Ovary (tissue), 3 donors: ENCODE data around the gene MAG.

Experiments
- CTCF ChIP-seq, 3 donors: fragments of 450-650 bp in 2 of 3; fragments of 200-600 bp in 1 of 3; IDR thresholded peaks; one replicate each; pipeline versions ENCODE4 v1.5.1 to v1.8.0; 2016 to 2022; ENCODE audit warnings: antibody characterized with exemption in 3 of 3, mild to moderate bottlenecking in 1 of 3
- EP300 ChIP-seq: sonication (generic); formaldehyde crosslinking; IDR thresholded peaks from one replicate; pipeline ENCODE4 v1.6.1; 2017; ENCODE audit warnings: antibody characterized with exemption
- POLR2A ChIP-seq: fragments of 450-650 bp; IDR thresholded peaks from one replicate; pipeline ENCODE4 v1.6.1; 2017; ENCODE audit warnings: antibody characterized with exemption, mild to moderate bottlenecking, moderate library complexity
- donor health status: DM: no; HTN: no; CAD: no.

- TF ChIP-seq CTCF (IDR thresholded peaks at IDR 0.05) (peak; percentile 52 to 78 (median 75)), POLR2A (no peak), EP300 (no peak)
Measured at GRCh38 chr19:35352448-35353304, 60.7 kb downstream of the MAG start.
